ENCODE measurements around the gene EN1.

DNA sequence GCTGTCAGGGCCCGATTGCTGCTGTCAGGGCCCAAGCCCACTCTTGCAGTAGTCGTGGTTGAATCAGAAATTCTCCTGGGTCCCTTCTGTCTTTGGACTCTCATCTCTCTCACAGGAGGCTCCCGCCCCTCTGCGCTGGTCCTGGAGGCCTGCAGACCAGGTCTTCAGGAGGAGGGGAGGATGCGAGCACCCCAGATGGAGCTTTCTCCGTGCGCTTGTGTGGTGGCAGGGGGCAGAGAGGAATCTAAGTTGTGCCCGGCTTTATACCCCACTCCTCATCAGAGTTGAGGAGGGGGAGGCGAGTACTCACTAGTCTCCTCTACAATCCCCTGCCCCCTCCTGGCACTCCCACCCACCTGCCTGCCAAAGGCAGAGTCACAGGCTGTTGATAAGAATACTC, 10.4 kb downstream of the EN1 start:
- TF ChIP-seq CTCF (conservative IDR thresholded peaks at IDR 0.05), result no peak
- TF ChIP-seq ZFX (IDR thresholded peaks at IDR 0.05), result no peak

Data from C4-2B (cell line).